Transverse colon (tissue), 4 donors: ENCODE measurements around the gene SLC27A2.

Source experiments
- EP300 ChIP-seq: sonication (generic); formaldehyde crosslinking; IDR thresholded peaks from one replicate; pipeline ENCODE4 v1.6.1; 2017; ENCODE audit warnings: antibody characterized with exemption, low read depth
- POLR2A ChIP-seq: fragments of 450-650 bp; IDR thresholded peaks from one replicate; pipeline ENCODE4 v1.6.1; 2016; ENCODE audit warnings: antibody characterized with exemption, mild to moderate bottlenecking, moderate library complexity
- POLR2AphosphoS5 ChIP-seq, 3 donors: sonication (generic); formaldehyde crosslinking; IDR thresholded peaks; one replicate each; pipeline ENCODE4 v1.6.1; 2016; ENCODE audit warnings: antibody characterized with exemption in 3 of 3
- TF ChIP-seq, protein P1 (sequence below), 5 experiments: fragments of 200-600 bp in 3 of 5; fragments of 450-650 bp in 2 of 5; sonication (generic) in 3 of 5; IDR thresholded peaks; 1 replicate in 2 of 5; 2 replicates in 3 of 5; pipeline ENCODE4 v1.5.1; 2016 to 2017; ENCODE audit warnings: antibody characterized with exemption in 5 of 5, inconsistent platforms in 3 of 5, mild to moderate bottlenecking in 2 of 5, moderate library complexity in 1 of 5

DNA sequence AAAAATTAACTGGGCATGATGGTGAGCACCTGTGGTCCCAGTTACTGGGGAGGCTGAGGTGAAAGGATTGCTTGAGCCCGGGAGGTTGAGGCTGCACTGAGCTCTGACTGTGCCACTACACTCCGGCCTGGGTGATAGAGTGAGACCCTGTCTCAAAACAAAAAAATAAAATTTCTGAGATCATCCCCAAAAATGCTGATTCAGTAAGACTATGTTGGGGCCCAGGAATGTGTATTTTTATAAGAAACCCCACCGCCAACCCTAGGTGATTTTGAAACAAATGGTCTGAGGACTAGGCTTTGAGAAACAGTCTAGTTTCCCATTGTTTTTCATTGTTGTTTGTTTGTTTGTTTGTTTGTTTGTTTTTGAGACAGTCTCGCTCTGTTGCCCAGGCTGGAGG lies 4.1 kb downstream of the SLC27A2 start:
- TF ChIP-seq, protein P1, sequence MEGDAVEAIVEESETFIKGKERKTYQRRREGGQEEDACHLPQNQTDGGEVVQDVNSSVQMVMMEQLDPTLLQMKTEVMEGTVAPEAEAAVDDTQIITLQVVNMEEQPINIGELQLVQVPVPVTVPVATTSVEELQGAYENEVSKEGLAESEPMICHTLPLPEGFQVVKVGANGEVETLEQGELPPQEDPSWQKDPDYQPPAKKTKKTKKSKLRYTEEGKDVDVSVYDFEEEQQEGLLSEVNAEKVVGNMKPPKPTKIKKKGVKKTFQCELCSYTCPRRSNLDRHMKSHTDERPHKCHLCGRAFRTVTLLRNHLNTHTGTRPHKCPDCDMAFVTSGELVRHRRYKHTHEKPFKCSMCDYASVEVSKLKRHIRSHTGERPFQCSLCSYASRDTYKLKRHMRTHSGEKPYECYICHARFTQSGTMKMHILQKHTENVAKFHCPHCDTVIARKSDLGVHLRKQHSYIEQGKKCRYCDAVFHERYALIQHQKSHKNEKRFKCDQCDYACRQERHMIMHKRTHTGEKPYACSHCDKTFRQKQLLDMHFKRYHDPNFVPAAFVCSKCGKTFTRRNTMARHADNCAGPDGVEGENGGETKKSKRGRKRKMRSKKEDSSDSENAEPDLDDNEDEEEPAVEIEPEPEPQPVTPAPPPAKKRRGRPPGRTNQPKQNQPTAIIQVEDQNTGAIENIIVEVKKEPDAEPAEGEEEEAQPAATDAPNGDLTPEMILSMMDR (IDR thresholded peaks at IDR 0.05) = no peak
- TF ChIP-seq POLR2A = no peak
- TF ChIP-seq EP300 = no peak
- no peak for TF ChIP-seq POLR2AphosphoS5 (IDR thresholded peaks at IDR 0.05)
